Urinary bladder (tissue), 4 donors: Measurements from ENCODE around the gene PRELID2. TPM values are rescaled to one million over a fixed set of nuclear protein-coding genes. Genes with fewer than 3 reads are reported as not detected.

ENCODE experiments used
- DNase-seq: peaks from one replicate; pipeline ENCODE4 v3.0.0-alpha.2; 2015; ENCODE audit errors: extremely low spot score
- H3K27ac ChIP-seq: one replicate; pipeline ENCODE4 v1.5.1; 2013; ENCODE audit warnings: low read depth, mild to moderate bottlenecking, moderate library complexity
- H3K36me3 ChIP-seq: one replicate; pipeline ENCODE4 v1.6.1; 2013; ENCODE audit warnings: mild to moderate bottlenecking, moderate library complexity; ENCODE audit not compliant: insufficient read depth
- H3K4me1 ChIP-seq: one replicate; pipeline ENCODE4 v1.6.1; 2013; ENCODE audit warnings: mild to moderate bottlenecking, moderate library complexity; ENCODE audit not compliant: insufficient read depth
- H3K4me3 ChIP-seq: one replicate; pipeline ENCODE4 v1.5.1; 2013; ENCODE audit warnings: low read depth, low read length
- WGBS: extraction: QIAGEN DNeasy Blood & Tissue Kit; methylation state at CpG from one replicate; pipeline ENCODE4 v1.1.7; 2013; 5-methylcytosine and 5-hydroxymethylcytosine counted together
- polyA plus RNA-seq: library from polyadenylated mRNA; stranded (reverse); fragments of 200-250 nt; gene quantifications from one replicate; pipeline ENCODE4 v1.2.3, GENCODE V29; 2013
- total RNA-seq: library from RNA; depleted of rRNA; stranded (reverse); fragments of >200 nt; gene quantifications from one replicate; pipeline ENCODE4 v1.2.3, GENCODE V29; 2014
- donor health status: healthy with polysubstance abuse.
- donor health status: healthy.

Gene PRELID2
- total and polyA plus RNA-seq, 2 donors, result 4.1 to 56.8 TPM

DNA sequence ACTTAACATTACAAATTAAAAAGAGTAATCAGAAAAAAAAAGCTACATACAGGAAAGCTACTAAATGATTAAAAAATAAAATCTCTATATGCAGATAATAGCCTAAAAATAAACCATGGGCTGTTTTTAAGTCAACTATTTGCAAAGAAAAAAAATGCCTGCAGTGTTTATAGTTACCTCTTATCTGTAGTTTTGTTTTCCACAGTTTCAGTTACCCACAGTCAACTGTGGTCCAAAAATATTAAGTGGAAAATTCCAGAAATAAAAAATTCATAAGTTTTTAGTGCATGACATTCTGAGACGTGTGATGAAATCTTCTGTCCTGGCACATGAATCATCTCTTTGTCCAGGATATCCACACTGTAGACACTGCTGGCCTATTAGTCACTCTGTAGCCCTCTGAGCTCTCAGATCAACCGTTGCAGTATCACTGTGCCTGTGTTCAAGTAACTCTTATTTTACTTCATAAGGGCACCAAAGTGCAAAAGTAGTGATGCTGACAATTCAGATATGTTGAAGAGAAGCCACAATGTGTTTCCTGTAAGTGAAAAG lies 59.2 kb downstream of the PRELID2 start:
- DNase-seq, result no peak
- Histone ChIP-seq H3K4me3 (no peak overlapping the region), H3K27ac (no peak overlapping the region), H3K4me1 (no peaks in the 10 kb centered on the region), H3K36me3 (no peaks in the 10 kb centered on the region)
- WGBS, result 35% methylated on average over 2 of the region's 2 CpGs

DNA sequence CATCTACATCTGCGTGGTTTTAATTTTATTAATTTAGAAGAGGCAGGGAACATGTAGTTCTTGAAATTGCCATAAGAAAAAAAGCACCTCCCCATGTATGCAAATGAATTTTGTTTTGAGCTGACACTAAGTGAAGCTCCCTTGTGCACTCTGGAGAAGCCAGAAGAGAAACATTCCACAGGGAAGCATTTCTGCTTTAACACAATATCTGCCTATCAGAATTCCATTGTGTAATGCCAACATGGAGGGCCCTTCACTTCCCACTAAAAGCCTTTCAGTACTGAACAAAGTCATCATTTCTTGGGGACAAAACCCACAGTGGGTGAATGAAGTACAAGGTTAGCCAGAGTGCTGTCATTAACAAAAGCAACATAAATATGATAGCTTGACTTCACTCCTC lies 59.7 kb downstream of the PRELID2 start:
- H3K36me3 ChIP-seq, result peaks cover under 1% of the 10 kb centered on the region
- no peak for DNase-seq
- no peak overlapping the region for H3K27ac ChIP-seq
- no peaks in the 10 kb centered on the region for H3K4me1 ChIP-seq
- H3K4me3 ChIP-seq, result no peak overlapping the region
- WGBS, result 92% methylated on average over 1 of the region's 1 CpG

DNA sequence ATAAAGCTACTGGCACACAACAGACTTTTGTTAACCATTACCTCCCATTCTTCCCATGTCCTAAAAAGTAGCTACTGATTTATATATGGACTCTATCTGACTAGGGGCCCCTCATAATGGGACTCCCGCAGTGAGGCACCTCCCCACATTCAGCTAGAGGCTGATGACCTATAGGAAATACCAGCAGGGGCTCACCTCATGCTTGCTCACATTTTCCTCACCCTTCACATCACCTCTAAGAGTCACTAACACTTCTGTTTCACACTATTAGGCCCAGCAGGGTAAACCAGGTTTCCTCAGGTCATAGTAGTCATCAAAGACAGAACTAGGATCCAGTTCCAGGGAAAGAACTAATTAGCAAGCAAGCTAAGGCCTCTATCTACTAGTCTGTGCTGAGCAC lies 60.7 kb downstream of the PRELID2 start:
- Histone ChIP-seq H3K4me1 (no peaks in the 10 kb centered on the region), H3K27ac (no peak overlapping the region), H3K36me3 (peaks cover 2% of the 10 kb centered on the region), H3K4me3 (no peak overlapping the region)
- no peak for DNase-seq
- 91% methylated on average over 1 of the region's 1 CpG for WGBS

DNA sequence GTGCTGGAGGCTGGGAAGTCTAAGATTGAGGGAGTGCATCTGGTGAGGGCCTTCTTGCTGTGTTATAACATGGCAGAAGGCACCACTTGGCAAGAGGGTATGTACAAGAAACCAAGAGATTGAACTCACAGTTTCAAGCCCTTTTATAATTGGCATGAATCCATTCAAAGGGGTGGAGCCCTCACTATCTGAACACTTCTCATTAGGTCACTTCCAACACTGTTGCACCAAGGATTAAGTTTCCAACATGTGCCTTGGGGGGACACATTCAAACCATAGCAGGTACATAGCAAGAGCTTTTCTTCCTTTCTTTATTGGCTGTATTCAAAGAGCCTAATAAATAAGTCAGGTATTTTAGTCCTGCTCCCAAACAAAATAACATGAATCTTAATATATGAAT lies 62.7 kb downstream of the PRELID2 start:
- Histone ChIP-seq H3K4me1 (no peaks in the 10 kb centered on the region), H3K4me3 (no peak overlapping the region), H3K36me3 (peaks cover 2% of the 10 kb centered on the region), H3K27ac (no peak overlapping the region)
- no peak for DNase-seq

DNA sequence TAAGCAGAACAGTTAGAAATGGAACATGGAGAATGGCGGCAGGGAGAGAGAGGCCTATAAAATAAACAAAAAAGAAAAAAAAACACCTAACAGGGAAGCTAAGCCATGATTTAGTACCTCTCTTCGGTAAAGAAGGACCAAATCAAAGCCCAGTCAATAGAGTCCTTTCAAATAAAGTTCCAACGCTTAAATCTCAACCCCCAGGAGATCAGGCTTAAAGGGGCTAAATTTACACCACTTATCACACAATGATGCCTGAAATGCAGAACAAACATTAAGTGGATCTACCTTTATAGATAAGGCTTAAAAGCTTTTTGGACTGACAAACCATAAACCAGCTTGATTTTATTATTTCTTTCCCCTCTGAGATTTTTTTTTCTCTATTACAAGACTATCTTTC lies 66.3 kb downstream of the PRELID2 start:
- WGBS, result 56% methylated on average over 3 of the region's 3 CpGs
- peaks cover 2% of the 10 kb centered on the region for H3K36me3 ChIP-seq
- DNase-seq, result no peak
- no peak overlapping the region for H3K27ac ChIP-seq
- H3K4me3 ChIP-seq, result no peak overlapping the region
- no peaks in the 10 kb centered on the region for H3K4me1 ChIP-seq

DNA sequence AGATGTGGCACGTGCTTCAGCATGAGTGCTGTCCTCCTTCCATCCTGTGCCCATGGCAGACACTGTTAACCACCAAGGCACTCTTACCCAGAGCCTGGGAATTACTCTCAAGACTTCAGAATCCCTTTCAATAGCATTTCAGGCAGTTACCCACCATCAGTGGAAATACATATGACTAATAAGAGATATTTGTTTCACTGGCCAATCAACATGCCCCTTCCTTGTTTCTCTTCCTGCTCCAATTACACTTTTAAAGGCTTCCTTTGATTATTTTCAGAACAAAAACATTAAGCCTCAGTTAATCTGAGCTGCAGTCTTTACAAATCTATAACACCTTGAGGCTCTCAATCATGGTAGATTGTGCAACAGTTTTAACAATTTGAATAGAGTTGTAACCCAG lies 70.8 kb downstream of the PRELID2 start:
- H3K4me1 ChIP-seq, result no peaks in the 10 kb centered on the region
- no peak overlapping the region for H3K27ac ChIP-seq
- 98% methylated on average over 1 of the region's 1 CpG for WGBS
- no peak overlapping the region for H3K4me3 ChIP-seq
- H3K36me3 ChIP-seq, result no peaks in the 10 kb centered on the region
- DNase-seq, result no peak

DNA sequence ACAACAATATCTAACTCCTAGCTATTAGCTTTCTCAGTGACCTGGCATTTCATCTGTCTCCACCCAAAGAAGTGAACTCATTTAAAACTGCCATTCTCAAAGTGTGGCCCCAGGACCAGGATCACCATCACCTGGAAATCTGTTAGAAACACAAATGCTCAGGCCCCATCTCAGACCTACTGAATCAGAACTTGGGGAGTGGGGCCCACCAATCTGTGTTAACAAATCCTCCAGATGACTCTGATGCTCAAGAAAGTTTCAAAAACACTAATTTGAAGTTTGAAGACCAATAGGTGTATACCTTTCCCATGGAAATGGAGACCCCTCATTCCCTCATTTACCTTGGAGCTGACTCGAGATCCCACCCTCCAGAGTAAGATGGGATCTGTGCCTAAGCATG lies 72.3 kb downstream of the PRELID2 start:
- no peaks in the 10 kb centered on the region for H3K36me3 ChIP-seq
- no peak for DNase-seq
- WGBS, result 97% methylated on average over 1 of the region's 1 CpG
- H3K27ac ChIP-seq, result no peak overlapping the region
- H3K4me1 ChIP-seq, result no peaks in the 10 kb centered on the region
- no peak overlapping the region for H3K4me3 ChIP-seq

DNA sequence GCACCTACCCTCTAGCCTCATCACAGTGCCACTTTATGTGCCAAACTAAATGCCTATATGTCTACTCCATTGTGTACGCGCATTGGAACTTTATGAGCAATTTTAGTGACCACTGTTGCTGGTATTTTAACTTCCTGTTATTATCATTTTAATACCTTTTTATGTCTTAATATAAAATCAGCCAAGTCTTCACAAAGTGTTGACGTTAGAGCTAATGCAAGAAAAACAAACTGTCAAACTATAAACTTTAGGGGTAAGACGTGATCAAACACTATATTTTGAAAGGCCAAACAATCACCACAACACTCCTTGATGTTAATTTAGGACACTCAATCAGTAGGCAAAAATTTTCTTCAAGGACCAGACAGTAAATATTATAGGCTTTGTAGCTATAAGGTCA lies 73.9 kb downstream of the PRELID2 start:
- Histone ChIP-seq H3K4me3 (no peak overlapping the region), H3K27ac (no peak overlapping the region), H3K4me1 (no peaks in the 10 kb centered on the region), H3K36me3 (no peaks in the 10 kb centered on the region)
- 70% methylated on average over 4 of the region's 4 CpGs for WGBS
- DNase-seq, result no peak

DNA sequence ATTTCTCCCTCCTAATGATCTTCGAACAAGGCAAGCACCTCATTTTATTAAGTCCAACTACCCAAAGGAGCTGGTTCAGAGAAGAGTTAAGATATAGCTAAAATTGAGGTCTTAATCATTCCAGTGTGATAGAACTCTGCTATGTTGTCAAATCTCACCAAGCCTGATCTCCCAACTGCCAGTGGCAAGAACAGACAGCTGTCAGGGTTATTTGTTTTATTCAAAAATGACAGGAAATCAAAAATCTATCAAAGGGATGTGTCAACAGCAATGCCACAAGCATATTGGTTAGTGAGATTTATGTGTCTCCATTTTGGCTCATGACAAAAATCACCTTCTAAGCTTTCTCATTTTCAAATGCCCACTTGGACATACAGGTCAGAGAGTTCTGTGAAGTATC lies 74.5 kb downstream of the PRELID2 start:
- no peaks in the 10 kb centered on the region for H3K36me3 ChIP-seq
- DNase-seq, result no peak
- no peak overlapping the region for H3K27ac ChIP-seq
- H3K4me1 ChIP-seq, result no peaks in the 10 kb centered on the region
- H3K4me3 ChIP-seq, result no peak overlapping the region
- 78% methylated on average over 1 of the region's 1 CpG for WGBS

DNA sequence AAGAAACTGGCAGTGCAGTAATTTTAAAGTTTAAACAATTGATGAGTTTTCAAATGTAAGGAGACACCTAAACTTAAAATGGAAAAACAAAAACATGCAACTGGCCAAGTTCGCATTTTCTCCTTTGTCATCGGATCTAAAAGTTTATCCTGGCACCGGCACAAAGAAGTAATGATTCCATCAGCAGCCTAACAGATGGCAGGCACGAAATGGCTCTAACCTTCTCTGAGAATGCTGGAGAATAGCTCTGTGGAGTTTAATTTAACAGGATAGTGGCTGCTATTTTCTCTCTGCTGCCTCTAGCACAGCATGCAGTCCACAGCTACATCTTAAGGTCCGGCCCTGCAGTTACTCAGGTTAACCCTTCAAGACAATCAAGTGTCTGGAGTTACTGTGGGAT lies 82.2 kb downstream of the PRELID2 start:
- Histone ChIP-seq H3K27ac (no peak overlapping the region), H3K4me1 (no peaks in the 10 kb centered on the region), H3K4me3 (no peak overlapping the region), H3K36me3 (no peaks in the 10 kb centered on the region)
- no peak for DNase-seq
- 48% methylated on average over 5 of the region's 5 CpGs for WGBS

DNA sequence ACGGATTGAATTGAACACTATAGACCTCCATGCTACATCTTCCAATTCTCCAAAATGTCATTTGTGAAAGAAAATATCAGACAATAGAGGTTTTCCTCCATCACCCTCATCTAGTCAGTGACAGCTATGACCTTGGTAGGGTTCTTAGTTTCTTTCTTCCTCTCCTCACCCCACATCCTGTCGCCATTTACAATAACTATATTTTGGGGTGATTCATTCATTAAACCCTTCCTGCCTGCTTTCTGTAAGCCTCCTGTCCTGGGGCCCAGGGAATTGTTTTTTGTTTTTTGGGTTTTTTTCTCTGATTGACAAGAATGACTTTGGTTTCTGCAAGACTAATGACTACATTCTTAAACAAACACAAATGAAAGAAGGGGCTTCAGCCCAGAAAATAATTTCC lies 82.6 kb downstream of the PRELID2 start:
- H3K27ac ChIP-seq, result no peak overlapping the region
- no peak for DNase-seq
- no peaks in the 10 kb centered on the region for H3K36me3 ChIP-seq
- WGBS, result 83% methylated on average over 2 of the region's 2 CpGs
- no peak overlapping the region for H3K4me3 ChIP-seq
- H3K4me1 ChIP-seq, result no peaks in the 10 kb centered on the region

DNA sequence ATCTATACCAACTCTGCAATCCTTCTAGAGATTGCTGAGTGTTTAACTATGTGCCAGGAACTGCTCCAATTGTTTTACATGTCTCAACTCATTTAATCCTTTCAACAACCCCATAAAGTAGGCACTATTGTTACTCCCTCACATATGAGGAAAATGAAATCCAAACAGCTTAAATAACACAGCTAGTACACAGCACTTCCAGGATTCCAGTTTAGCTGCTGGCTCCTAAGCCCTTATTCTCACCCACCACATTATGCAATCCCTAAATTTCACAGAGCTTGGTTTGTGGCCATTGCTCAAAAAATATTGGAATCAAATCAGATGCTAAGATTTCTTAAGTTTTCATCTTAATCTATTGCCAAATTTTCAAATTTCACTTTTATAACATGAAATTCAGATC lies 84.9 kb downstream of the PRELID2 start:
- H3K4me1 ChIP-seq, result no peaks in the 10 kb centered on the region
- H3K27ac ChIP-seq, result no peak overlapping the region
- H3K4me3 ChIP-seq, result no peak overlapping the region
- no peak for DNase-seq
- H3K36me3 ChIP-seq, result no peaks in the 10 kb centered on the region

DNA sequence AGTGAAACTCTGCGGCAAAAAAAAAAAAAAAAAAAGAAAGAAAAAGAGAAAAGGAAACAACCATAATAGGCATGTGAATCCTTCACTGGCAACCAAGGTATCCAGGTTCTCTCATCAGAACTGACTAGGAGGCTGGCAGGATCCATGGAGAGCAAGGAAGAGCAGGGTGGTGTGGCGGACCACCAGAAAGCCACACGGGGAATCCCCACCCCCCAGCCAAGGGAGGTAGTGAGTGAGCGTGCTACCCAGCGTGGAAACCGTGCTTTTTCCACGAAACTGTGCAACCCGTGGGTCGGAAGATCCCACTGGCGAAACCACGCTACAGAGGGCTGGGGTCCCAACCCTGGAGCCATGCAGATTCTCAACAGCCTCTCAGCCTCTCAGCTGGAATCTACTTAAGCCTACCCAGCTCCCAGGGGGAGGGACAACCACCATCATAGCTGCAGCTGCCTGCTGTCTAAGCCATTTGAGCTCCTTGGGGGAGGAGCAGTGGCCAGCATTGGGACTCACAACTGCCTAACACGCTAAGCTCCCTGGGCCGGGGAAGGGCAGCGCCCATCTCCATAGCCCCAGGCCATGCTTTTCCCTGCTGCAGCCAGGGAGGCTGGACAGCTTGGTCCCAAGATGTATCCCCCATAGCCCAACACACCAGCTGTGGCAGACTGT lies 91.6 kb downstream of the PRELID2 start:
- H3K4me1 ChIP-seq, result no peaks in the 10 kb centered on the region
- WGBS, result 97% methylated on average over 14 of the region's 14 CpGs
- H3K27ac ChIP-seq, result no peak overlapping the region
- H3K4me3 ChIP-seq, result no peak overlapping the region
- DNase-seq, result no peak
- H3K36me3 ChIP-seq, result no peaks in the 10 kb centered on the region

DNA sequence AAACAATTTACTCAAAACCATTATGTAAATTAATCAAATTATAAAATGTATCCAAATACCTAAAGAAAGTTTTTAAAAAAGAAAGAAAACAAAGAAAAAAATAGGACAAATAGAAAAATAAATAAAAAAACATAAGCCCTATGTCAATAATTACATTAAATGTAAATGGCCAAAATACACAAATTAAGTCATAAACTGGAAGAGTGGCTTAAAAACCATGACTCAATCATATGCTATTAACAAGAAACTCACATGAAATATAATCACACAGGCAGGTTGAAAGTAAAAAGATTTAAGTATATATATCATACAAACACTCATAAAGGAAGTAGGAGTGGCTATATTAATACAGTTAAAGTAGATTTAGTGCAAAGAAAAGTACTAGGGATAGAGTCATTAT lies 95.3 kb downstream of the PRELID2 start:
- Histone ChIP-seq H3K4me3 (no peak overlapping the region), H3K36me3 (no peaks in the 10 kb centered on the region), H3K27ac (no peak overlapping the region), H3K4me1 (no peaks in the 10 kb centered on the region)
- DNase-seq, result no peak

DNA sequence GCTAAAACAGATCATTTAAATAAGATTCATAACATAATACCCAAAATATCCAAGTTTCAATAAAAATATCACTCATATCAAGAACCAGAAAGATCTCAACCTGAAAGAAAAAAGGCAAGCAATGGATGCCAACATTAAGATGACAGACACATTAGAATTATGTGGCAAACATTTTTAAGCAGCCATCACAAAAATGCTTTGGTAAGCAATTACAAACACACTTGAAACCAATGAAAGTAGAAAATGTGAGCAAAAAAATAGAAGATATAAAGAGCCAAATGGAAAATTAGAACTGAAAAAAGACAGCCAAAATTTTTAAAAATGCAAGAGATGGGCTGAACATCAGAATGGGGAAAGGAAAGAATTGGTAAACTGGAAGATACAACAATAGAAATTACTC lies 96.9 kb downstream of the PRELID2 start:
- Histone ChIP-seq H3K27ac (no peak overlapping the region), H3K4me3 (no peak overlapping the region), H3K4me1 (no peaks in the 10 kb centered on the region), H3K36me3 (peaks cover 2% of the 10 kb centered on the region)
- DNase-seq, result no peak
